PC-3 (cell line): ENCODE data around the gene LRRTM1. TPM values are rescaled to one million over a fixed set of nuclear protein-coding genes. Genes with fewer than 3 reads are reported as not detected.

Experiments used
- ATAC-seq: fragments of 200-7000 bp; cut with Tn5 transposase; 2 replicates; pipeline ENCODE4 v1.9.1; 2020; ENCODE audit warnings: mild to moderate bottlenecking, moderate library complexity
- BruUV-seq: library from RNA; stranded (reverse); fragments of 400-500 nt; replicated peaks from 2 replicates; lab custom pipeline; 2021; lab: Mats Ljungman, UMichigan
- CTCF ChIA-PET: fragments of 300-600 bp; sonication (Branson Sonifier 250); formaldehyde crosslinking; loops from one replicate; lab custom pipeline; 2022; ENCODE audit warnings: antibody characterized with exemption; lab: Charles Lee
- POLR2A ChIA-PET: fragments of 300-600 bp; sonication (Branson Sonifier 250); formaldehyde crosslinking; loops from one replicate; lab custom pipeline; 2022; ENCODE audit warnings: antibody characterized with exemption; ENCODE audit not compliant: unreplicated experiment; lab: Charles Lee
- DNase-seq: peaks from one replicate; pipeline ENCODE4 v3.0.0-alpha.2; 2015
- H2AFZ ChIP-seq: fragments of 300-600 bp; sonication (generic); 2 replicates; pipeline ENCODE4 v1.6.0; 2016; ENCODE audit warnings: antibody characterized with exemption, low read length
- H3F3A ChIP-seq: fragments of 300-600 bp; sonication (generic); one replicate; pipeline ENCODE4 v1.6.0; 2017; ENCODE audit warnings: antibody characterized with exemption, low read length, control low read depth, mild to moderate bottlenecking; ENCODE audit not compliant: unreplicated experiment
- H3K27ac ChIP-seq: fragments of 300-600 bp; sonication (generic); 2 replicates; pipeline ENCODE4 v1.5.1; 2016; ENCODE audit warnings: mild to moderate bottlenecking, low read length
- H3K27me3 ChIP-seq: fragments of 300-600 bp; sonication (generic); 2 replicates; pipeline ENCODE4 v1.6.1; 2016; ENCODE audit warnings: low read length, mixed read lengths
- H3K36me3 ChIP-seq: fragments of 300-600 bp; sonication (generic); 2 replicates; pipeline ENCODE4 v1.6.1; 2016; ENCODE audit warnings: low read depth, mixed run types, low read length, mixed read lengths
- H3K4me1 ChIP-seq: fragments of 300-600 bp; sonication (generic); 2 replicates; pipeline ENCODE4 v1.5.1; 2016; ENCODE audit warnings: low read length; ENCODE audit not compliant: insufficient read depth
- H3K4me2 ChIP-seq: fragments of 300-600 bp; sonication (generic); 2 replicates; pipeline ENCODE4 v1.6.0; 2016; ENCODE audit warnings: low read length
- H3K4me3 ChIP-seq: fragments of 300-600 bp; sonication (generic); 2 replicates; pipeline ENCODE4 v1.5.1; 2016; ENCODE audit warnings: mild to moderate bottlenecking, low read length, mixed read lengths
- H3K79me2 ChIP-seq: fragments of 300-600 bp; sonication (generic); 2 replicates; pipeline ENCODE4 v1.6.1; 2017; ENCODE audit warnings: low read length, mixed read lengths
- H3K9ac ChIP-seq: fragments of 300-600 bp; sonication (generic); 2 replicates; pipeline ENCODE4 v1.6.0; 2016; ENCODE audit warnings: mild to moderate bottlenecking, low read length
- H3K9me2 ChIP-seq: fragments of 300-600 bp; sonication (generic); replicated peaks from 2 replicates; pipeline ENCODE4 v1.6.1; 2016; ENCODE audit warnings: mixed run types, low read length, mixed read lengths
- H3K9me3 ChIP-seq: fragments of 300-600 bp; sonication (generic); 2 replicates; pipeline ENCODE4 v1.6.1; 2016; ENCODE audit warnings: low read length, mixed read lengths
- H4K20me1 ChIP-seq: fragments of 300-600 bp; sonication (generic); 2 replicates; pipeline ENCODE4 v1.6.1; 2016; ENCODE audit warnings: low read length, mixed read lengths
- EZH2 ChIP-seq: fragments of 300-600 bp; sonication (generic); IDR thresholded peaks from one replicate; pipeline ENCODE4 v1.6.1; 2017; ENCODE audit warnings: antibody characterized with exemption, mild to moderate bottlenecking, low read length; ENCODE audit not compliant: unreplicated experiment
- EZH2phosphoT487 ChIP-seq: fragments of 300-600 bp; sonication (generic); IDR thresholded peaks from 2 replicates; pipeline ENCODE4 v1.6.1; 2018; ENCODE audit warnings: mild to moderate bottlenecking, antibody characterized with exemption, low read length, borderline replicate concordance
- intact Hi-C: fragments of 100-400 bp; cut with micrococcal nuclease; formaldehyde crosslinking; loops from 2 replicates; pipeline ENCODE4 v1.9.0; 2023
- total RNA-seq: library from RNA; depleted of rRNA; stranded (reverse); fragments of >200 nt; gene quantifications from 2 replicates; pipeline ENCODE4 v1.2.3, GENCODE V29; 2014
- TF ChIP-seq, protein P1 (sequence below): fragments of 300-600 bp; sonication (generic); conservative IDR thresholded peaks from 2 replicates; pipeline ENCODE4 v1.5.1; 2017; ENCODE audit warnings: antibody characterized with exemption, low read depth, mild to moderate bottlenecking, low read length

The LRRTM1 gene
- total RNA-seq, 1 experiment from 2014 or later, result not detected

DNA sequence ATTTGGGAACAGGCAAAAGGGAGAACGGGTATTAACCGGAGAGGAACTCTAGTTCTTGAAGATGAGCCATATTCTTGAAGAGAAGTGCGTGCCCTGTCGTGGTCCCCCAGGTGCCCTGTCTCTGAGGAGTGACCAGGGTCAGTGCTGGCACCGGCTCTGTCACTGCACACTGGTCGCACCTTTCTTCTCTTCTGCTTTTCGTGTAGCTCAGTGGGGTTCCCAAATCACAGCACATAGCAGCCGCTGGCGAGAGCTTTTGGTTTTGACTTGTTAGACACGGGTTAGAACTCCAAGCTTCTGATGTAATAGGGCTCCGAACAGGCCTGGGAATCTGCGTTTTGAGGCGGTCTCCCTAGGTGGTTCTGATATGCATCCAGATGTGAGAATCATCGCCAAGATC is 18.4 kb upstream of the LRRTM1 start:
- POLR2A ChIA-PET, result no interaction called here
- CTCF ChIA-PET, result no interaction called here

DNA sequence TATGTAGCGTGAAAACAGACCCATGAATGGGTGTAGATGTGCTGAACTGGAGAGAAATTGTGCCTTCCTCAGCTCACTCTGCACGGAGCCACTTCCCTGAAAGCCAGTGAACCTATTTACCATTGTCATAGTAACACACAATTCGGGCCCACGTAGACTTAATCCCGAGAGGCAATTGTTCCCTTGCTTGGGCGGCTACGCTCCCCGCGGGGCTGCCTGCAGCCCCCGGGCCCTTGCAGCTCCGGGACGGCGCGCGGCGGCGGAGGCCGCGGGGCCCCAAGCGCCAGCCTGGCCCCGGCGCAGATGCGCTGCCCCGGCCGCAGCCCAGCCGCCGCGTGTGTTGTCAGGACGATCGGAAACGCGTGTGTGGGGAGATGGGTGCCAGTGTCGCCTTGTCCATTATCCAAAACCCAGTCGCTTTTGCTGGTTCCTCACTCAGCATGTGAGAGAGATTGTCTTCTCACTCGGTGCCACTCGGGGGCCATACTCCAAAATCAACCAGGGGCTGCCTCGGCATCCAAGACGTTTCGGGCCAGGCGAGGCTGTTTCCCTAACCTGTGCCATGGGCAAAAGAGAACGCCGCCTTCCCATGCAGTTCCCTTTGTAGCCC is 17.9 kb upstream of the LRRTM1 start:
- DNase-seq (no peak), ATAC-seq (no peak)
- intact Hi-C loops, result no loop called here
- CTCF ChIA-PET, result no interaction called here
- Histone ChIP-seq H3K27me3 (peaks cover 23% of the 10 kb centered on the region; the same call in 1 of the 2 replicates), H3K36me3 (no peaks in the 10 kb centered on the region), H3K79me2 (no peaks in the 10 kb centered on the region), H3K4me3 (no peak overlapping the region), H3K9me3 (no peaks in the 10 kb centered on the region), H2AFZ (no peak overlapping the region), H3K9me2 (no peaks in the 10 kb centered on the region), H3K4me1 (no peaks in the 10 kb centered on the region), H3F3A (no peaks in the 10 kb centered on the region), H3K9ac (no peak overlapping the region), H3K27ac (no peak overlapping the region), H3K4me2 (no peak overlapping the region), H4K20me1 (no peaks in the 10 kb centered on the region)
- POLR2A ChIA-PET, result no interaction called here
- TF ChIP-seq EZH2phosphoT487 (no peak), EZH2 (no peak)
- TF ChIP-seq, protein P1, sequence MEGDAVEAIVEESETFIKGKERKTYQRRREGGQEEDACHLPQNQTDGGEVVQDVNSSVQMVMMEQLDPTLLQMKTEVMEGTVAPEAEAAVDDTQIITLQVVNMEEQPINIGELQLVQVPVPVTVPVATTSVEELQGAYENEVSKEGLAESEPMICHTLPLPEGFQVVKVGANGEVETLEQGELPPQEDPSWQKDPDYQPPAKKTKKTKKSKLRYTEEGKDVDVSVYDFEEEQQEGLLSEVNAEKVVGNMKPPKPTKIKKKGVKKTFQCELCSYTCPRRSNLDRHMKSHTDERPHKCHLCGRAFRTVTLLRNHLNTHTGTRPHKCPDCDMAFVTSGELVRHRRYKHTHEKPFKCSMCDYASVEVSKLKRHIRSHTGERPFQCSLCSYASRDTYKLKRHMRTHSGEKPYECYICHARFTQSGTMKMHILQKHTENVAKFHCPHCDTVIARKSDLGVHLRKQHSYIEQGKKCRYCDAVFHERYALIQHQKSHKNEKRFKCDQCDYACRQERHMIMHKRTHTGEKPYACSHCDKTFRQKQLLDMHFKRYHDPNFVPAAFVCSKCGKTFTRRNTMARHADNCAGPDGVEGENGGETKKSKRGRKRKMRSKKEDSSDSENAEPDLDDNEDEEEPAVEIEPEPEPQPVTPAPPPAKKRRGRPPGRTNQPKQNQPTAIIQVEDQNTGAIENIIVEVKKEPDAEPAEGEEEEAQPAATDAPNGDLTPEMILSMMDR, result no peak
- no TSS peak for BruUV-seq

More for the DNA sequence above, 18.4 kb upstream of the LRRTM1 start:
- no peaks in the 10 kb centered on the region for H3K9me3 ChIP-seq
- H3K9me2 ChIP-seq, result no peaks in the 10 kb centered on the region
- H3K36me3 ChIP-seq, result no peaks in the 10 kb centered on the region
- no peaks in the 10 kb centered on the region for H3F3A ChIP-seq
- no peaks in the 10 kb centered on the region for H4K20me1 ChIP-seq
- H3K9ac ChIP-seq, result no peak overlapping the region
- no peaks in the 10 kb centered on the region for H3K4me1 ChIP-seq
- no peak overlapping the region for H2AFZ ChIP-seq
- ATAC-seq (no peak), DNase-seq (no peak)
- no peaks in the 10 kb centered on the region for H3K79me2 ChIP-seq
- peaks cover 23% of the 10 kb centered on the region; the same call in 1 of the 2 replicates for H3K27me3 ChIP-seq
- H3K4me2 ChIP-seq, result no peak overlapping the region
- no peak overlapping the region for H3K4me3 ChIP-seq
- H3K27ac ChIP-seq, result no peak overlapping the region
- no peak for TF ChIP-seq EZH2phosphoT487
- TF ChIP-seq EZH2, result no peak
- TF ChIP-seq, protein P1, result no peak
- no TSS peak for BruUV-seq
- intact Hi-C loops, result no loop called here

DNA sequence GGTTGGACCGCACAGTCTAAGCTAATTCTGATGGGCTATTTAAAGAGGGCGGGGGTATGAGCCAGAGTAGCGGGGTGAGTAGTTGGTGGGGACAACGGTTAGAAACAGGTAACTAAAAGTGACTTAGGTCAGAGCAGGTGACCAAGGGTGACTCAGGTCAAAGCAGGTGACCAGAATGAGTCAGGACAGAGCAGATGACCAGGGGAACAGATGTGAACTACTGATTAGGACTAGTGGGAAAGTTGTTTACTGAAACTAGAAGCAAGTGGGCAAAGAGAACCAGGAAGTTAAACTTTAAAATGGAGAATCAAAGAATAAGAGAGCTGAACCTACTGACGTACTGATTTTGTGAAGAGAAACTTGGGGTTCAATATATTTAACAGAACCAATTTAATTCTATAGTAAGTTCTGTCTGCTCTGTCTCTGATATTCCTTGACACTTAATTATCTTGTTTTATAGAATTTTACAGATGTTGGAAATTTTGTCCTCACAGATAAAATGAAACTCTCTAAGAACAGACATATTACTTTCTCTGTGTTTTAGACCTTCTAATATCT is 7.8 kb upstream of the LRRTM1 start:
- DNase-seq, result no peak
- no TSS peak for BruUV-seq
- Histone ChIP-seq H3K4me3 (no peak overlapping the region), H3K4me1 (no peaks in the 10 kb centered on the region), H3K79me2 (no peaks in the 10 kb centered on the region), H3K27ac (no peak overlapping the region), H3K9ac (no peak overlapping the region), H3K9me3 (no peaks in the 10 kb centered on the region), H3K36me3 (no peaks in the 10 kb centered on the region), H4K20me1 (no peaks in the 10 kb centered on the region), H3F3A (no peaks in the 10 kb centered on the region), H3K27me3 (no peaks in the 10 kb centered on the region), H3K9me2 (no peaks in the 10 kb centered on the region), H3K4me2 (no peak overlapping the region), H2AFZ (no peak overlapping the region)
- CTCF ChIA-PET, result no interaction called here
- no peak for TF ChIP-seq EZH2phosphoT487
- TF ChIP-seq, protein P1, result no peak
- TF ChIP-seq EZH2, result no peak
- no peak for ATAC-seq
- POLR2A ChIA-PET, result no interaction called here
- intact Hi-C loops, result no loop called here
